A549 treated with CORT108297 at 1 μM for 4 hours (cell line): ENCODE results near the gene ZFAND4. TPM values are rescaled to one million over a fixed set of nuclear protein-coding genes. Genes with fewer than 3 reads are reported as not detected.

Experiments used
- total RNA-seq: library from RNA; stranded (reverse); fragments of 200-300 nt; extraction: Qiagen RNA extraction; gene quantifications from 5 replicates; pipeline ENCODE4 v1.2.3, GENCODE V29; 2022

The ZFAND4 gene
- 4.4 to 6.0 TPM (median 5.5 TPM) in 5 replicates for total RNA-seq

GRCh38 chr10:45672181-45673073 is at the start of gene ZFAND4:
ZFAND4 (minus strand) TSS chr10:45672772; CDS start chr10:45663725, 9,047 bp downstream.

Other genes starting within 250 kb of the ZFAND4 start
- 16.4 to 21.6 TPM (median 20.2 TPM) in 5 replicates for gene WASHC2C, start 54.5 kb upstream of the ZFAND4 start, total RNA-seq
- 6.3 to 9.0 TPM (median 7.7 TPM) in 5 replicates for gene AGAP4, start 174.7 kb upstream of the ZFAND4 start, total RNA-seq